DMS 273 (cell line): Measurements from ENCODE around the gene MT1HL1.
"Not testable (repeated sequence)": the region's sequence is repeated elsewhere in the genome, so short reads cannot be mapped to it uniquely, and the experiment has no call there.

Source experiments
- DNase-seq: peaks from one replicate; lab custom pipeline; 2025; ENCODE audit not compliant: unreplicated experiment; lab: John Stamatoyannopoulos, UW

MT1HL1 gene

DNA sequence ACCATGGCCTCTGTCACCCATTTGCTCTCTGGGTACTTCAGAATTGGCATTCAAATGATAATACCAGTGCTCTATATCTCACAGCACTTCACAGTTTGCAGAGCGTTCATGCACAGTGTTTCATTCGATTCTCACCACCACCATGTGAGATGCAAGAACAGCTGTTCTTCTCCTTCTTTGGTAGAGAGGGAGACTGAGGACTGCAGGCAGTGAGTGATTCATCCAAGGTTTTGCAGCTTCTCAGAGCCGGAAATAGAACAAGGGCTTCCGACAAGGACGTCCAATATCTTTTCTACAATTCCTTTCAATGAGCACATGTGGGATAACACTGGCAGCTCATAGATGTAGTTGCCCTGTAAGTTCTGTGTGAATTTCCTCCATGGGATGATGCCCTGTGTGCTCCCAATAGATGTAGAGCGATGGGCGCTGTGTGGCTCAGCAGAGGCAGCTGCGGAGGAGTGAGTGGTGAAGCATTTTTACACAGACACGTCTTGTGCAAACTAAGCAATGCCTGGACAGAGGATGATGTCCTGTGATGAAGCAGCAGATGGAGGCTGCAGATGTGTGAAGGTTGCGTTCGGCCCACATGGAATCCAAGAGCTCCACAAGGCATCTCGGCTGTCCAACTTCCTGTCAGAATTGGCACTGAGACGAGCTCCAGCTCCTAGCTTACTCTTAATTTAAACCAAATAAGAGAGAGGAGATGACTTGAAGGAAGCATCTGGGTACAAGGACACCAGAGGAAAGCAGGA lies 24.9 kb downstream of the MT1HL1 start:
- DNase-seq: peak; percentile 51

GRCh38 chr1:236978740-236979139 lies 25.5 kb downstream of the MT1HL1 start:
- DNase-seq: no peak

DNA sequence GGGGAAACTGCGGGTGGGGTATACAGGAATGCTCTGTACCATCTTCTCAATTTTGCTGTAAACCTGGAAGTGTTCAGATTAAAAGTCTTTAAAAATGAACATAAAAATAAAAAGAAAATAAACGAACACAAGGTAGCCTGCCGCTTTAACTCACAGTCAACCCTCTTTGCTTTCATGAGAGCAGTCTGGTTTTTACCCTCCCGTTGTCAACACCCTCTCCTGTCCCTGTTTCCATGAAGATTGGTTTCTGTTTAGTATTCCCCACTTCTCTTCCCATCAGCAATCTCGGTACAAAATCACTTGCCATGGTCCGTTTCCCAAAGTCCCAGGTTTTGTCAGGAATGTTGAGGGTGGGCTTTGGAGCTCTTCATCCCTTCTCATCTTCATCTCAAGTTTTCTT lies 28.8 kb downstream of the MT1HL1 start:
- DNase-seq: no peak

- DNase-seq: not testable (repeated sequence)
Measured at GRCh38 chr1:236974025-236974424, 30.2 kb downstream of the MT1HL1 start.

GRCh38 chr1:236966636-236967035 lies 37.6 kb downstream of the MT1HL1 start:
- no peak for DNase-seq

DNA sequence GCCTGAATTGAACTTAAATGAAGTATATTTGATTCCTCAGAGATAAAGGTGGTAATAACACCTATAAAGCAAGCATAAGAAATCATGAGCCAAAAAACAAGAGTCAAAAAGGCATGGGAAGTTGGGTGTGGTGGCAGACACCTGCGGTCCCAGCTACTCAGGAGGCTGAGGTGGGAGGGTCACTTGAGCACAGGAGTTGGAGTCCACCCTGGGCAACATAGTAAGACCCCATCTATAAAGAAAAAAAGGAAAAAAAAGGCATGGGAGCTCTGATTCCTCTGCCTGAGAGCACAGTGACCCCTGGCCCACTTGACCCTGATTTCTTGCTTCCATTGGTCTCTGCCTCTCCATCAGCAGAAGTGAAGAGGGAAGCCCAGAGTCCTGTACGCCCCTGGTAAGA lies 40.3 kb downstream of the MT1HL1 start:
- DNase-seq: no peak

DNA sequence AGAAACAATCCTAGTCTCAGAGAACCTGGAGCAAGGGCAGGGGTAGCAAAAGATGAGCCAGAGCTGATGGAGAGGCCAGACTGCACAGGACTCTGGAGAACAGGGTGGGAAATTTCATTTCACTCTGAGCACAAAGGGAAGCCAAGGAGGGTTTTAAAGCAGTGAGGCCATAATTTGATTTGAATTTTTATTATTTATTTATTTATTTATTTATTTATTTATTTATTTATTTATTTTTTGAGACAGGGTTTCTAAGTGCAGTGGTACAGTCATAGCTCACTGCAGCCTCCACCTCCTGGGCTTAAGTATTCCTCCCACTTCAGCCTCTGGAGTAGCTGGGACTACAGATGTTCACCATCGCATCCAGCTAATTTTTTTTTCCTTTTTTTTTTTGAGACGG lies 45.1 kb downstream of the MT1HL1 start:
- no peak for DNase-seq

GRCh38 chr1:236957235-236957634 lies 47.0 kb downstream of the MT1HL1 start:
- no peak for DNase-seq
